BLaER1 (cell line): Measurements from ENCODE around the gene MBP.
"Not testable (repeated sequence)": the region's sequence is repeated elsewhere in the genome, so short reads cannot be mapped to it uniquely, and the experiment has no call there.

Experiments
- H3K27ac ChIP-seq: shearing (Covaris generic); formaldehyde crosslinking; 2 replicates; pipeline ENCODE4 v1.8.1; 2022
- H3K27me3 ChIP-seq: shearing (Covaris generic); formaldehyde crosslinking; 2 replicates; pipeline ENCODE4 v1.8.1; 2022
- H3K36me3 ChIP-seq: shearing (Covaris generic); formaldehyde crosslinking; 2 replicates; pipeline ENCODE4 v1.8.1; 2022
- H3K4me1 ChIP-seq: shearing (Covaris generic); formaldehyde crosslinking; 2 replicates; pipeline ENCODE4 v1.8.1; 2022
- H3K4me2 ChIP-seq: shearing (Covaris generic); formaldehyde crosslinking; 2 replicates; pipeline ENCODE4 v1.8.1; 2022
- H3K4me3 ChIP-seq: shearing (Covaris generic); formaldehyde crosslinking; 2 replicates; pipeline ENCODE4 v1.8.1; 2022
- H3K9ac ChIP-seq: shearing (Covaris generic); formaldehyde crosslinking; 2 replicates; pipeline ENCODE4 v1.8.1; 2022
- H3K9me3 ChIP-seq: shearing (Covaris generic); formaldehyde crosslinking; 2 replicates; pipeline ENCODE4 v1.8.1; 2022
- H4K20me1 ChIP-seq: shearing (Covaris generic); formaldehyde crosslinking; 2 replicates; pipeline ENCODE4 v1.8.1; 2022
- Cebpa-rat ChIP-seq: shearing (Covaris generic); IDR thresholded peaks from 2 replicates; pipeline ENCODE4 v1.8.1; 2022

The MBP gene

GRCh38 chr18:77022556-77022955, 110.0 kb downstream of the MBP start:
- no peaks in the 10 kb centered on the region for H3K27me3 ChIP-seq
- H3K4me3 ChIP-seq = no peak overlapping the region
- H3K27ac ChIP-seq = peak overlapping the region; percentile 75
- H3K4me2 ChIP-seq = peak overlapping the region; percentile 88
- H3K9ac ChIP-seq = no peak overlapping the region
- peaks cover 68% of the 10 kb centered on the region for H3K4me1 ChIP-seq
- H4K20me1 ChIP-seq = peaks cover 68% of the 10 kb centered on the region
- peaks cover 59% of the 10 kb centered on the region for H3K36me3 ChIP-seq
- no peak for TF ChIP-seq Cebpa-rat
- H3K9me3 ChIP-seq = no peaks in the 10 kb centered on the region

- H3K27ac ChIP-seq = peak overlapping the region; percentile 75; the same call in 1 of the 2 replicates
- H3K4me1 ChIP-seq = peaks cover 68% of the 10 kb centered on the region
- no peaks in the 10 kb centered on the region for H3K9me3 ChIP-seq
- H3K4me2 ChIP-seq = peak overlapping the region; percentile 88
- H3K4me3 ChIP-seq = no peak overlapping the region
- peaks cover 68% of the 10 kb centered on the region for H4K20me1 ChIP-seq
- no peaks in the 10 kb centered on the region for H3K27me3 ChIP-seq
- no peak for TF ChIP-seq Cebpa-rat
- no peak overlapping the region for H3K9ac ChIP-seq
- H3K36me3 ChIP-seq = peaks cover 59% of the 10 kb centered on the region
Measured at GRCh38 chr18:77022116-77022515, 110.5 kb downstream of the MBP start.

GRCh38 chr18:77021478-77021877, 111.1 kb downstream of the MBP start:
- H3K4me1 ChIP-seq = peaks cover 68% of the 10 kb centered on the region
- not testable (repeated sequence) for H3K9ac ChIP-seq, H3K4me3 ChIP-seq, H3K9me3 ChIP-seq, H3K27me3 ChIP-seq
- peaks cover 59% of the 10 kb centered on the region for H3K36me3 ChIP-seq
- peak overlapping the region; percentile 75 for H3K27ac ChIP-seq
- H3K4me2 ChIP-seq = peak overlapping the region; percentile 88
- H4K20me1 ChIP-seq = peaks cover 68% of the 10 kb centered on the region

GRCh38 chr18:77021075-77021474, 111.5 kb downstream of the MBP start:
- H3K36me3 ChIP-seq = peaks cover 59% of the 10 kb centered on the region
- H3K4me1 ChIP-seq = peaks cover 67% of the 10 kb centered on the region
- peaks cover 68% of the 10 kb centered on the region for H4K20me1 ChIP-seq
- H3K4me3 ChIP-seq = no peak overlapping the region; the same call in 1 of the 2 replicates
- H3K4me2 ChIP-seq = peak overlapping the region; percentile 88
- no peak for TF ChIP-seq Cebpa-rat
- no peaks in the 10 kb centered on the region for H3K27me3 ChIP-seq
- peak overlapping the region; percentile 44 for H3K9ac ChIP-seq
- no peaks in the 10 kb centered on the region for H3K9me3 ChIP-seq
- H3K27ac ChIP-seq = peak overlapping the region; percentile 75

GRCh38 chr18:77020561-77020960, 112.0 kb downstream of the MBP start:
- Histone ChIP-seq H4K20me1 (peaks cover 68% of the 10 kb centered on the region), H3K4me3 (no peak overlapping the region; the same call in 1 of the 2 replicates), H3K9ac (peak overlapping the region; percentile 44), H3K9me3 (no peaks in the 10 kb centered on the region), H3K27ac (peak overlapping the region; percentile 75), H3K4me2 (peak overlapping the region; percentile 88), H3K36me3 (peaks cover 59% of the 10 kb centered on the region), H3K27me3 (no peaks in the 10 kb centered on the region), H3K4me1 (peaks cover 63% of the 10 kb centered on the region)
- TF ChIP-seq Cebpa-rat = no peak

GRCh38 chr18:77019641-77020040, 112.9 kb downstream of the MBP start:
- H3K27ac ChIP-seq = peak overlapping the region; percentile 75
- H4K20me1 ChIP-seq = peaks cover 68% of the 10 kb centered on the region
- no peaks in the 10 kb centered on the region for H3K9me3 ChIP-seq
- peaks cover 57% of the 10 kb centered on the region for H3K36me3 ChIP-seq
- no peak overlapping the region for H3K9ac ChIP-seq
- no peak overlapping the region for H3K4me3 ChIP-seq
- no peaks in the 10 kb centered on the region for H3K27me3 ChIP-seq
- no peak for TF ChIP-seq Cebpa-rat
- peaks cover 63% of the 10 kb centered on the region for H3K4me1 ChIP-seq
- H3K4me2 ChIP-seq = peak overlapping the region; percentile 88; the same call in 1 of the 2 replicates

- H3K27ac ChIP-seq, H3K4me2 ChIP-seq, H3K27me3 ChIP-seq, H3K9me3 ChIP-seq, H3K4me3 ChIP-seq, H3K9ac ChIP-seq: not testable (repeated sequence)
- Histone ChIP-seq H3K36me3 (peaks cover 60% of the 10 kb centered on the region), H3K4me1 (peaks cover 63% of the 10 kb centered on the region), H4K20me1 (peaks cover 73% of the 10 kb centered on the region)
Measured at GRCh38 chr18:77018650-77019049, 113.9 kb downstream of the MBP start.

GRCh38 chr18:77017355-77017754, 115.2 kb downstream of the MBP start:
- H3K9me3 ChIP-seq = no peaks in the 10 kb centered on the region
- H3K9ac ChIP-seq = no peak overlapping the region
- peaks cover 73% of the 10 kb centered on the region for H3K36me3 ChIP-seq
- no peak for TF ChIP-seq Cebpa-rat
- H3K4me2 ChIP-seq = no peak overlapping the region
- H3K27me3 ChIP-seq = no peaks in the 10 kb centered on the region
- H3K27ac ChIP-seq = no peak overlapping the region
- peaks cover 63% of the 10 kb centered on the region for H3K4me1 ChIP-seq
- H3K4me3 ChIP-seq = no peak overlapping the region
- peaks cover 80% of the 10 kb centered on the region for H4K20me1 ChIP-seq

GRCh38 chr18:77016936-77017335, 115.6 kb downstream of the MBP start:
- no peak for TF ChIP-seq Cebpa-rat
- Histone ChIP-seq H3K36me3 (peaks cover 77% of the 10 kb centered on the region), H3K27ac (no peak overlapping the region), H3K27me3 (no peaks in the 10 kb centered on the region), H3K4me1 (peaks cover 63% of the 10 kb centered on the region), H3K9ac (no peak overlapping the region), H3K9me3 (no peaks in the 10 kb centered on the region), H3K4me3 (no peak overlapping the region), H4K20me1 (peaks cover 80% of the 10 kb centered on the region), H3K4me2 (no peak overlapping the region)

GRCh38 chr18:77015771-77016710, 116.5 kb downstream of the MBP start:
- Histone ChIP-seq H3K27me3 (no peaks in the 10 kb centered on the region), H3K4me1 (peaks cover 63% of the 10 kb centered on the region), H3K27ac (no peak overlapping the region), H3K36me3 (peaks cover 86% of the 10 kb centered on the region), H3K9me3 (no peaks in the 10 kb centered on the region), H3K9ac (no peak overlapping the region), H4K20me1 (peaks cover 80% of the 10 kb centered on the region), H3K4me2 (no peak overlapping the region), H3K4me3 (no peak overlapping the region)
- TF ChIP-seq Cebpa-rat = no peak
